ENCODE results near the gene TEKT5.
"Not testable (repeated sequence)": the region's sequence is repeated elsewhere in the genome, so short reads cannot be mapped to it uniquely, and the experiment has no call there.

TEKT5 gene

DNA sequence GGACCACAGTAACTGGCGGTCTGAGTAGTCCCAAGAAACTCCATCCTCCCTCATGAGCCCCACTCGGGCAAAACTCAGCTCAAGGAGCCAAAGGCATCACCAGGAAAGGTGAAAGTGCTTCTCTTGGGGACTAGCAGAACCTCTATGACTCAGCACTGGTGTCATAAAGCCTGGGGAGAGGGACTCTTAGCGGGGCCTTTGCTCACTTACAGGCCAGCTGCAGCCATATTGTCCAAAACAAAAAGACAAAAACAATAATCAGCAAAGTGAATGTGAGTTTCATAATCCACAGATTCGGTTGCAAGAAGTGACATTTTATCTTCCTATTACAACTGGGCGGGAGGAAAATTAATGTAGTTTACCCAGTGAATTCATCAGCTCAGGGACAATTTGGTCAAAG is at the start of gene TEKT5:
TSS of gene TEKT5 (minus strand) at position 101 of the 400 bp plus-strand sequence. CDS start at position 44, 57 bp downstream.
- DNase-seq, result no peak

GRCh38 chr16:10743610-10744369 is 49.1 kb upstream of the TEKT5 start, which contains the start of gene NUBP1:
Gene NUBP1, plus strand, starts transcription at chr16:10743842. Its CDS starts 22 bp downstream, at chr16:10743864.
- peak; percentile 99 for DNase-seq

DNA sequence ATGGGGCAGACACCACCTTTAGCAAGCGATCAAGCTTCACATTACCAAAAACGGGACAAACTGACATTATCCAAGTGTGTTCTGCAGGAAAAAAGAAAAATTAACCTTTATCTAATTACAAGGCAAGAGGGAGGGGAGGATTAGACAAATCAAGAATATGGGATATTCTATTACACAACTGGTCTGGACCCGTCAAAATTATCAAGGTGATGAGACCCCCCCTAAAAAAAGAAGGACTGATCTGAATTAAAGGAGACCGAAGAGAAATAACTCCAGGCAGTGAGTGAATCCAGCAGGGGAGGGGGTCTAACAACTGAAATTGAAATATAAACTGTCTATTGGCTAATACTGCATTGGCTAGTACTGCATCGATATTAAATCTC is 48.5 kb upstream of the TEKT5 start:
- DNase-seq, result no peak

DNA sequence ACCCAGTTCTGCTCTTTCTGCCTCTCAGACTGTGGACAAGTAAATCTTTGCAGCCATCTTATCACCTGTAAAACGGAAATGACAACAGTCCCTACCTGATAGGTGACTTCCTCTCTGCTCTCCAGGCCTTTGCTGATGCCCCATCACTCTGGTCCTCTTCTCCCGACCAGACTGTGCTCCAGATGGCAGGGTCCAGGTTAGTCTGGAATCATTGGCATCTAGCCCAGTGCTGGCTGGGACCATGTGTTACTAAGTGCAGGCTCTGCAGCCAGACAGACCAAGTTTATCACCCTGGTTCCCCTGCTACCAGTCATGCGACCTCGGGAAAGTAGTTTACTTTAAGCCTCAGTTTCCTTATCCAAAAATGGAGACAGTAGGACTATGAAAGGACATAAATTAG is 47.1 kb upstream of the TEKT5 start:
- no peak for DNase-seq

DNA sequence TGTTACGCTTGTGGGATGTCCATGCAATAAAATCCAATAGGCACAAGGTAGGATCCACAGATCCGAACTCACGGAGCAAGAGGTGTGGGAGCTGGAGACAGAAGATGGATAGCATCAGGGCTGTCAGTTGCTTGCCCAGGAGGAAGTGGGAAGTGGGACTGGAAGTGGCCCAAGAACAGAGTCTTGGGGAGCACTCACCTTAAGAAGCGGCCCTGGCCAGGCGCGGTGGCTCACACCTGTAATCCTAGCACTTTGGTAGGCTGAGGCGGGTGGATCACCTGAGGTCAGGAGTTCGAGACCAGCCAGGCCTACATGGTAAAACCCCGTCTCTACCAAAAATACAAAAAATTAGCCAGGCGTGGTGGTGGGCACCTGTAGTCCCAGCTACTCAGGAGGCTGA is 46.5 kb upstream of the TEKT5 start:
- DNase-seq, result not testable (repeated sequence)

GRCh38 chr16:10740845-10741208 is 46.1 kb upstream of the TEKT5 start:
- DNase-seq, result no peak

GRCh38 chr16:10740000-10740844 is 45.5 kb upstream of the TEKT5 start:
- no peak for DNase-seq

DNA sequence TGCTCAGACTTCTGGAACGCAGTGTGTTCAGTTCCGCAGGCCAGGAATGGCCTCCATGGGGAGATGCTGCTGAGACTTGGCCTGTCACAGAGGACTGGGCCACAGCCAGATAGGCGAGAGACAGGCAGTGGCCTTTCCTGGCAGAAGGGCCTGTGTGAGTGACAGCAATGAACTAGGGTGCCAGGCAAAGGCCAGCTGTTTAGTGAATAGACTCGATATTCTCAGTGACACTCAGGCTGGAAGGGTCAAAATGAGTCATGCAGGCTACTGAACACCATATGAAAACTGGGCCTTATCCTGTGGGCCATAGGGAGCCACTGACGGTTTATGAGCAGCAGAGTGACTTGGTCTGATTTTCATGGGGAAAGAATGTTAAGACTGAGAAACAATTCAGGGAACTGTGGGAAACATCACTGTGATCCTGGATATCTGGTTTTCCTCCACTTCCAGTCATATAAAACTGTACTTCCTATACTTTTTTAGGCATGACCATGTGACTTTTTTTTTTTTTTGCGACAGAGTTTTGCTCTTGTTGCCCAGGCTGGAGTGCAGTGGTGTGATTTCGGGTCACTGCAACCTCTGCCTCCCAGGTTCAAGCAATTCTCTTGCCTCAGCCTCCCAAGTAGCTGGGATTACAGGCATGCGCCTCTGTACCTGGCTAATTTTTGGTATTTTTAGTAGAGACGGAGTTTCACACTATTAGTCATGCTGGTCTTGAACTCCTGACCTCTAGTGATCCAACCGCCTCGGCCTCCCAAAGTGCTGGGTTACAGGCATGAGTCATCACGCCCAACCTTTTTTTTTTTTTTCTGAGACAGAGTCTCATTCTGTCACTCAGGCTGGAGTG is 43.7 kb upstream of the TEKT5 start:
- peak; percentile 68 for DNase-seq

- peak; percentile 63 for DNase-seq
These were observed 42.4 kb upstream of the TEKT5 start for GRCh38 chr16:10737068-10737625.

DNA sequence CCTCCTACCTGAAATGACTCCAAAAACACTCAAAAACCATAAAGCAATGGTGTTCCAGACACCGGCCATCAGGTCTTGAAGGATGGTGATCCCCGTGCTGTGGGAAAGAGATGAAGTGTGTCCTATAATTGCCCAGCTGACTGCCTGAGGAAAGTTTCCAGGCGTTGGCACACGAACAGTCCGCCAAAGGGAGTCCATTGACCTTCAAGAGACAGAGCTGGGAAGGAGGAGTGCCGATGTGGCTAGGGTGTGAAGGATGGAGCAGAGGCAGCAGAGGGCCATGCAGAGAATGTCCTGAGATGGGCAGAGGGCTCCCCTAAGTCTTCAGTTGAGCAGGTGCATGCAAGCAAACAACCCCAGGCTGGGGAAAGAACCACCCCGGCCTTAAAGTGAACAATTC is 37.1 kb upstream of the TEKT5 start:
- DNase-seq, result no peak

GRCh38 chr16:10729104-10730048 is 34.6 kb upstream of the TEKT5 start:
- DNase-seq, result no peak

GRCh38 chr16:10728003-10728887 is 33.5 kb upstream of the TEKT5 start:
- DNase-seq, result no peak

GRCh38 chr16:10708969-10709368 is 14.2 kb upstream of the TEKT5 start:
- no peak for DNase-seq

DNA sequence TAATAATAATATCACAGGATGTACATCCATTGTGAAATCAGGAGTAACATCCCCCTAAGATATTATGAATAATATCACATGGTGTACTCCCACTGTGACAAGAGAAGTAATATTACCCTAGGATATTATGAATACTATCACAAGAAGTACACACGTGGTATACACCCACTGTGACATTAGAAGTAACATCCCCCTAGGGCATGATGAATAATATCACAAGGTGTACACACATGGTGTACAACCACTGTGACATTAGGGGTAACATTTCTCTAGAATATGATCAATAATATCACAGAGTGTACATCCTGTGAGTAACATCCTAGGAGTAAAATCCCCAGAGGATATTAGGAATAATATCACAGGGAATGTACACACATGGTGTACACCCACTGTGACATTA is 5.0 kb upstream of the TEKT5 start:
- DNase-seq, result no peak

DNA sequence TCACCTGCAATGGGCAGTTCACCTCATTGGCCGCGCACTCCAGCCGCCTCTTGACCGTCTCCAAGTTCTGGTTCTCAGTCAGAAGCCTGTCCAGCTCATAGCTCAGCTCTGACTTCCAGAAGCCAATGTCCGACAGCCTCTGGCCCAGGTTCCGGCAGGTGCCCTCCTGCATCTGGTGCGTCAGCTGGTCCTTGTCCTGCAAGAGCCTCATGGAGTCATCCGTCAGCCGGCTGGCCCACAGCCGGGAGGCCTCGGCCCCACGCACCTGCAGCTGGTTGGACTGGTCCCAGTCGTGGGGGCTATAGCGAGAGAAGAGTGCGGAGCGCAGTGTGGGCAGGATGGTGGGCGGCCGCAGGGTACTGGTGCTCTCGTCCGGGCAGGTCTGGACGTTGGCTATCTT is 424 bp downstream of the TEKT5 start:
- no peak for DNase-seq

DNA sequence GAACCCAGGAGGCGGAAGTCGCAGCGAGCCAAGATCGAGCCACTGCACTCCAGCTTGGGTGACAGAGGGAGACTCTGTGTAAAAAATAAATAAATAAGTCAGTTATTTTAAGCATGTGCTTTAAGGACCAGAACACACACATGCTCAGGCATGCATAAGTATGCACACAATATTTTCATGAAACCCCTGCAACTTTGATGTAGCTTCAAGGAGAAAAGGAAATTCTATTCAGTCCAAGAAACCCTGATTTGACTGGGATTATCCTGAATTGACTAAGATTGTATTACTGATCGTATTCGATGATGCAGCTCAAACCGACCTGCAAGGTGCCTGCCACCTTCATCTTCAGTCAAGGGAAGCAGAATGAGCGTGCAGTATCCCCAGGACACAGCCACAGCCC is 841 bp downstream of the TEKT5 start:
- no peak for DNase-seq

DNA sequence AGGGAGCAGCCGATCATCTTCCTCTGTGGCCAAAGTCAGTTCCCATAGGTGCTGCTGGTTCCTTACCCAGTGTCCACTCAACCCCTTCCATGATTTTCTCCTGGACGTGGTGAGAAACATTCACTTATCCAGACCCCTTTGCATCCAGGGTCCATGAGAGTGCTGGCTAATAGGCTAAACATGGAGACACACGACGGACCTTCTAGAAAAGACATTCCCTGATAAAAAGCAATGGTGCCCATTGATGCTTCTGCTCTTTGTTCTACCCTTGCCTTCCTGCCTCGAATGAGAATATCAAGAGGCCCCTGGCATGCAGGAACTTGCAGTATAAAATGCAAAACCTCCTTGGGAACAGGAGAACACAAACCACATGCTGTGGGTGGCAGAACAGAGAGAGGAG is 2.3 kb downstream of the TEKT5 start:
- DNase-seq, result no peak

DNA sequence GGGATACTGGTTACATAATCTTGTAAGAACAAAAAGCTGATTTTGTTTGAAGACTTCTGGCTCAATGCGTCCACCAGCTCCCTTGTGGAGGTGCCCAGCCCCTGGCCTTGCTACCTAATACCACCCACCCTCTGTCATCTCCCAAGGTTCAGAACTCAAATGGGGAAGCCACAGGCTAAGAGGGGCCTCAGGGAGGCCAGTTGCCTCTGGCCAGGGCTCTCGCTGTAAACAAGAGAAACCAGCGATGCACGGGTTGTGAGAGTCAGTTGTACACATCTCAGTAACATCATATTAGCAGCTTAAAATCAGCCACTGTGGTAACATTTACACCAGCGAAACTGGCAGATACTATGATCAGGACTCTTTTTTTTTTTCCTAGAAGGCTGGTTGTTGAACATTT is 6.0 kb downstream of the TEKT5 start:
- no peak for DNase-seq

- DNase-seq, result no peak
These were observed 6.4 kb downstream of the TEKT5 start for GRCh38 chr16:10688291-10688690.

GRCh38 chr16:10685709-10686108 is 9.0 kb downstream of the TEKT5 start:
- DNase-seq, result no peak

All from stimulated activated CD4-positive, alpha-beta T cell treated with anti-CD3 and anti-CD28 coated beads, Interleukin-1b, Interleukin-23, amount 100 ng/mL, for 48 hours (primary cell).